DMS 273 (cell line): ENCODE data around the gene LMBR1.

Experiments used
- DNase-seq: peaks from one replicate; lab custom pipeline; 2025; ENCODE audit not compliant: unreplicated experiment; lab: John Stamatoyannopoulos, UW

LMBR1 gene

GRCh38 chr7:156628562-156628961, 264.4 kb downstream of the LMBR1 start:
- DNase-seq = no peak
